B cell (primary cell): Measurements from ENCODE around the gene FAM120AOS. TPM values are rescaled to one million over a fixed set of nuclear protein-coding genes. Genes with fewer than 3 reads are reported as not detected.

Experiments used
- ATAC-seq: fragments of 200-7000 bp; cut with Tn5 transposase; one replicate; pipeline ENCODE4 v1.10.0; 2021; ENCODE audit warnings: low read depth, mild to moderate bottlenecking, moderate number of reproducible peaks, moderate library complexity
- CTCF ChIA-PET: fragments of 350-600 bp; sonication (Branson Sonifier 250); formaldehyde crosslinking; loops from one replicate; lab custom pipeline; 2021; ENCODE audit warnings: antibody characterized with exemption, inconsistent platforms; lab: Charles Lee
- POLR2A ChIA-PET: fragments of 350-600 bp; sonication (Branson Sonifier 250); formaldehyde crosslinking; loops from one replicate; lab custom pipeline; 2021; ENCODE audit warnings: antibody characterized with exemption; lab: Charles Lee
- DNase-seq: peaks from one replicate; pipeline ENCODE4 v3.0.0; 2013
- H2AFZ ChIP-seq: 2 replicates; pipeline ENCODE4 v1.6.1; 2012; ENCODE audit warnings: mild to moderate bottlenecking, low read depth, low read length; ENCODE audit not compliant: insufficient read depth, poor library complexity, severe bottlenecking
- H3K27ac ChIP-seq, 2 donors: 1 replicate in 1 of 2; 2 replicates in 1 of 2; pipeline ENCODE4 v1.5.1; 2012 to 2013; ENCODE audit warnings: low read length in 2 of 2, mild to moderate bottlenecking in 2 of 2, moderate library complexity in 1 of 2
- H3K27me3 ChIP-seq, 4 experiments: fragments of 200-600 bp in 1 of 4; sonication (generic) in 1 of 4; replicated peaks in 1 of 4; 1 replicate in 2 of 4; 2 replicates in 2 of 4; pipeline versions ENCODE4 v1.6.1 to v1.7.0; 2013 to 2016; ENCODE audit warnings: low read length in 3 of 4, mild to moderate bottlenecking in 2 of 4, mixed read lengths in 1 of 4, moderate library complexity in 1 of 4; ENCODE audit not compliant: insufficient read depth in 4 of 4, control insufficient read depth in 3 of 4; ENCODE audit errors: control extremely low read depth in 1 of 4
- H3K36me3 ChIP-seq, 2 experiments: replicated peaks in 1 of 2; 1 replicate in 1 of 2; 2 replicates in 1 of 2; pipeline versions ENCODE4 v1.6.1 to v1.7.1; 2013; ENCODE audit warnings: low read length in 1 of 2; ENCODE audit not compliant: insufficient read depth in 2 of 2, control insufficient read depth in 1 of 2; ENCODE audit errors: control extremely low read depth in 1 of 2, extremely low read depth in 1 of 2
- H3K4me1 ChIP-seq, 2 donors: fragments of 200-600 bp in 1 of 2; sonication (generic) in 1 of 2; 1 replicate in 1 of 2; 2 replicates in 1 of 2; pipeline versions ENCODE4 v1.5.1 to v1.6.1; 2013 to 2017; ENCODE audit warnings: low read length in 2 of 2; ENCODE audit not compliant: control insufficient read depth in 2 of 2, insufficient read depth in 2 of 2
- H3K4me2 ChIP-seq: replicated peaks from 2 replicates; pipeline ENCODE3; 2012; ENCODE audit warnings: mild to moderate bottlenecking, low read depth, low read length; ENCODE audit not compliant: poor library complexity, severe bottlenecking
- H3K4me3 ChIP-seq, 5 experiments: fragments of 200-600 bp in 1 of 5; sonication (generic) in 1 of 5; 1 replicate in 3 of 5; 2 replicates in 2 of 5; pipeline versions ENCODE4 v1.5.1 to v1.7.0; 2011 to 2016; ENCODE audit warnings: low read length in 4 of 5, mild to moderate bottlenecking in 4 of 5, low read depth in 2 of 5, control low read depth in 1 of 5, moderate library complexity in 1 of 5; ENCODE audit not compliant: insufficient read depth in 1 of 5; ENCODE audit errors: control extremely low read depth in 1 of 5, extremely low read depth in 1 of 5
- H3K79me2 ChIP-seq: fragments of 200-600 bp; sonication (generic); one replicate; pipeline ENCODE4 v1.6.0; 2016; ENCODE audit warnings: low read length; ENCODE audit not compliant: control insufficient read depth, insufficient read depth
- H3K9ac ChIP-seq: fragments of 200-600 bp; sonication (generic); 2 replicates; pipeline ENCODE4 v1.6.1; 2017; ENCODE audit warnings: mild to moderate bottlenecking, low read length, moderate library complexity
- H3K9me3 ChIP-seq, 3 donors: one replicate each; pipeline versions ENCODE4 v1.6.1 to v1.7.1; 2013; ENCODE audit warnings: low read length in 2 of 3; ENCODE audit not compliant: control insufficient read depth in 2 of 3, insufficient read depth in 1 of 3; ENCODE audit errors: control extremely low read depth in 1 of 3
- H4K20me1 ChIP-seq: 2 replicates; pipeline ENCODE4 v1.6.0; 2012; ENCODE audit warnings: mild to moderate bottlenecking, low read length; ENCODE audit not compliant: insufficient read depth, control insufficient read depth, poor library complexity, severe bottlenecking
- H3K27ac Mint-ChIP-seq: one replicate; pipeline ENCODE4 v1.8.0; 2021; ENCODE audit warnings: mixed read lengths
- H3K27me3 Mint-ChIP-seq: one replicate; pipeline ENCODE4 v1.8.0; 2021; ENCODE audit warnings: mixed read lengths
- H3K4me1 Mint-ChIP-seq: one replicate; pipeline ENCODE4 v1.8.0; 2021; ENCODE audit warnings: mixed read lengths
- H3K4me3 Mint-ChIP-seq: one replicate; pipeline ENCODE4 v1.8.0; 2021; ENCODE audit warnings: mixed read lengths
- H3K9me3 Mint-ChIP-seq: one replicate; pipeline ENCODE4 v1.8.0; 2022; ENCODE audit warnings: mixed read lengths; ENCODE audit not compliant: insufficient read depth
- EZH2 ChIP-seq: IDR thresholded peaks from 2 replicates; pipeline ENCODE4 v1.6.1; 2012; ENCODE audit warnings: borderline replicate concordance, low read depth, mild to moderate bottlenecking, moderate library complexity, low read length; ENCODE audit not compliant: insufficient read depth, poor library complexity, severe bottlenecking
- WGBS: methylation state at CpG from one replicate; pipeline ENCODE4 v1.1.5; 2013; ENCODE audit warnings: missing lambda C conversion rate; ENCODE audit not compliant: insufficient coverage; 5-methylcytosine and 5-hydroxymethylcytosine counted together
- intact Hi-C: fragments of 100-400 bp; cut with micrococcal nuclease; formaldehyde crosslinking; loops from one replicate; pipeline ENCODE4 v1.10.0; 2022
- polyA plus RNA-seq: library from polyadenylated mRNA; depleted of rRNA; stranded (reverse); fragments of >200 nt; gene quantifications from 2 replicates; pipeline ENCODE4 v1.2.3, GENCODE V29; 2012
- total RNA-seq, 2 donors: library from RNA; stranded (reverse); fragments of 120-200 nt in 1 of 2; gene quantifications; 1 replicate in 1 of 2; 2 replicates in 1 of 2; pipeline versions ENCODE4 v1.2.3 to v1.2.4, GENCODE V29; 2013 to 2022
- TF ChIP-seq, protein P1 (sequence below): fragments of 200-600 bp; IDR thresholded peaks from one replicate; pipeline ENCODE4 v1.8.0; 2022; ENCODE audit warnings: antibody characterized with exemption, mild to moderate bottlenecking

The FAM120AOS gene
- total and polyA plus RNA-seq, 2 donors (not counting 1 experiment from before 2014, with no cell fraction given) = 36.0 to 47.8 TPM

DNA sequence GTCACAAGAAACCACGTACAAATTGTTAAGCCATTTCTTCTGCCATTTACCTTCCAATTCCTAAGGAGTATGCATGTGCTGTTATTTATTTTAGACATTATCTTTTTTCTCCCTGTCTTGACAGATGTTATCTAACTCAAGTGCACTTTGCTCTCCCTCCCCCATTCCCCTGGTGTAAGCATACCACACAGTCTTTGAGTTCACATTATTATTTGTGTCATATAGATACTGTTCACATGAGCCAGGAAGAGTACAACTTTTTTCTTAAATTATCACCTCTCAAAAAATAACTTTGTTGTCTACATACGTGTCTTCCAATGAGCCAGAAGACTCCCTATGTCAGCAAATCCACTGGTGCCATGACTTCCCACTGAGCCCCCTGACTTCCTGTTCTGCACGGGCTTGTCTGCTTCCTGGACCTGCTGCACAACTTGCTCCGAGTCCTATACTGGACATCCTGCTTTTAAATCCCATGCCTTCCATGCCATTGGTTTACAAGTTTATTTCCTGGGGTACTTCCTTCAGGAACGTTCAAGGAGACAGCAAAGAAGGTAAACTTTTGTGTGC, 21.8 kb downstream of the FAM120AOS start:
- WGBS = 31% methylated on average over 4 of the region's 5 CpGs
- Mint-ChIP-seq H3K9me3 (no peaks in the 10 kb centered on the region), H3K27ac (no peak overlapping the region), H3K4me1 (no peaks in the 10 kb centered on the region), H3K4me3 (no peak overlapping the region), H3K27me3 (peaks cover 19% of the 10 kb centered on the region)
- H3K4me3 ChIP-seq = no peak overlapping the region
- H2AFZ ChIP-seq = no peak overlapping the region
- no peak for TF ChIP-seq EZH2
- TF ChIP-seq, protein P1, sequence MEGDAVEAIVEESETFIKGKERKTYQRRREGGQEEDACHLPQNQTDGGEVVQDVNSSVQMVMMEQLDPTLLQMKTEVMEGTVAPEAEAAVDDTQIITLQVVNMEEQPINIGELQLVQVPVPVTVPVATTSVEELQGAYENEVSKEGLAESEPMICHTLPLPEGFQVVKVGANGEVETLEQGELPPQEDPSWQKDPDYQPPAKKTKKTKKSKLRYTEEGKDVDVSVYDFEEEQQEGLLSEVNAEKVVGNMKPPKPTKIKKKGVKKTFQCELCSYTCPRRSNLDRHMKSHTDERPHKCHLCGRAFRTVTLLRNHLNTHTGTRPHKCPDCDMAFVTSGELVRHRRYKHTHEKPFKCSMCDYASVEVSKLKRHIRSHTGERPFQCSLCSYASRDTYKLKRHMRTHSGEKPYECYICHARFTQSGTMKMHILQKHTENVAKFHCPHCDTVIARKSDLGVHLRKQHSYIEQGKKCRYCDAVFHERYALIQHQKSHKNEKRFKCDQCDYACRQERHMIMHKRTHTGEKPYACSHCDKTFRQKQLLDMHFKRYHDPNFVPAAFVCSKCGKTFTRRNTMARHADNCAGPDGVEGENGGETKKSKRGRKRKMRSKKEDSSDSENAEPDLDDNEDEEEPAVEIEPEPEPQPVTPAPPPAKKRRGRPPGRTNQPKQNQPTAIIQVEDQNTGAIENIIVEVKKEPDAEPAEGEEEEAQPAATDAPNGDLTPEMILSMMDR = no peak
- H3K27me3 ChIP-seq = peaks cover 0 to 5% (median 3%) of the 10 kb centered on the region in 4 experiments
- H3K4me2 ChIP-seq = no peak overlapping the region
- H3K9ac ChIP-seq = no peak overlapping the region
- H3K27ac ChIP-seq = no peak overlapping the region
- H3K79me2 ChIP-seq = no peaks in the 10 kb centered on the region
- intact Hi-C loops = no loop called here
- DNase-seq (no peak), ATAC-seq (no peak)
- no peaks in the 10 kb centered on the region for H4K20me1 ChIP-seq
- H3K4me1 ChIP-seq = no peaks in the 10 kb centered on the region
- POLR2A ChIA-PET = no interaction called here
- no peaks in the 10 kb centered on the region for H3K9me3 ChIP-seq
- CTCF ChIA-PET = no interaction called here
- no peaks in the 10 kb centered on the region for H3K36me3 ChIP-seq

DNA sequence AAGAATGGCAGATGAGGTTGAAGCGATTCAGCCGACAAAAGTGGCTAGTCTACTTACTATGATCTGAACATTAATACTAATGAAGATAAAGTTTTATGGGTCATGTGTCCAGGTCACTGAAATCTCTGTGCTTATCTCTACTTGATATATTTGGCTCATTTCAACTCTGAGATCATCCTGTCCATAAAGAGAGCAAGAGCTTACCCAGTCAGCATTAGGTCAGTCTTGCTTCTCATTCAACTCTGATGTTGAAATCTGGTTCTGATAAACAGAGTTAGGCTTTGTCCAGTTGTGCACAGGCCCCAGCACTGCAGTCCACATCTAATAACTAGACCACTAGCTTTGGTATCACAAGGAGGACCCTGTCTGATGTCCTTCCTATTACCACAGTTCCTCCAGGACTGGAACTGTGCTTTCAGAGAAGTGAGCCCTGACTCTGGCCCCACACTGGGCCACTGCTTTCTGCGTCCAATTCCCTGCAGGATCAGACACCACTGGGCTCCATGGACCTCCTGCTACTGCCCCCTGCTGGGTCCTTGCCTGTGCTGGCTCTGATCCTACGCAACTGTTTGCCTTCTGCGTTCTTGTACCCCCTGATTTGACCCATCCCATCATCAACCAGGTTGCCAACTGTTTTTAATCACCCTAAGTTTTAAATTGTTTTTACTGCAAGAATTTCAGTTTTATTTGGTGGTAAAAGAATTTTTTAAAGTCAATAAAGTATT, 25.6 kb downstream of the FAM120AOS start:
- no peak for ATAC-seq
- peaks cover 0 to 4% (median 0%) of the 10 kb centered on the region in 3 donors for H3K9me3 ChIP-seq
- H3K79me2 ChIP-seq = no peaks in the 10 kb centered on the region
- no peak overlapping the region for H2AFZ ChIP-seq
- WGBS = 92% methylated on average over 2 of the region's 5 CpGs
- CTCF ChIA-PET = no interaction called here
- no peak overlapping the region for H3K4me2 ChIP-seq
- no peaks in the 10 kb centered on the region for H4K20me1 ChIP-seq
- Mint-ChIP-seq H3K27me3 (peaks cover 37% of the 10 kb centered on the region), H3K9me3 (no peaks in the 10 kb centered on the region), H3K4me3 (no peak overlapping the region), H3K27ac (no peak overlapping the region), H3K4me1 (no peaks in the 10 kb centered on the region)
- H3K9ac ChIP-seq = no peak overlapping the region
- POLR2A ChIA-PET = no interaction called here
- DNase-seq = no peak
- intact Hi-C loops = no loop called here
- H3K36me3 ChIP-seq = no peaks in the 10 kb centered on the region
- TF ChIP-seq, protein P1 = no peak
- no peak for TF ChIP-seq EZH2
- H3K4me1 ChIP-seq = no peaks in the 10 kb centered on the region
- H3K27me3 ChIP-seq = peaks cover 0 to 5% (median 4%) of the 10 kb centered on the region in 4 experiments
- H3K27ac ChIP-seq = no peak overlapping the region
- H3K4me3 ChIP-seq = no peak overlapping the region
